G401 (cell line): ENCODE measurements around the gene ERI3. TPM values are rescaled to one million over a fixed set of nuclear protein-coding genes. Genes with fewer than 3 reads are reported as not detected.

Source experiments
- total RNA-seq: library from RNA; depleted of rRNA; stranded (reverse); fragments of >200 nt; shearing (Covaris generic); gene quantifications from 2 replicates; pipeline ENCODE4 v1.2.3, GENCODE V29; 2014; rRNA removed

Gene ERI3
- total RNA-seq, 1 experiment from 2014 or later = 135 TPM

Other genes with a start within 250 kb of the ERI3 start
- gene KLF17, start 236.4 kb downstream of the ERI3 start, total RNA-seq = not detected in 2 replicates
- not detected in 2 replicates for gene KLF18, start 213.6 kb downstream of the ERI3 start, total RNA-seq
- gene DMAP1, start 141.8 kb downstream of the ERI3 start, total RNA-seq = 39.5 and 43.0 TPM in 2 replicates
- 92.2 and 98.3 TPM in 2 replicates for gene RNF220, start 50.0 kb upstream of the ERI3 start, total RNA-seq